ENCODE results near the gene LMBRD2.

LMBRD2 gene

DNA sequence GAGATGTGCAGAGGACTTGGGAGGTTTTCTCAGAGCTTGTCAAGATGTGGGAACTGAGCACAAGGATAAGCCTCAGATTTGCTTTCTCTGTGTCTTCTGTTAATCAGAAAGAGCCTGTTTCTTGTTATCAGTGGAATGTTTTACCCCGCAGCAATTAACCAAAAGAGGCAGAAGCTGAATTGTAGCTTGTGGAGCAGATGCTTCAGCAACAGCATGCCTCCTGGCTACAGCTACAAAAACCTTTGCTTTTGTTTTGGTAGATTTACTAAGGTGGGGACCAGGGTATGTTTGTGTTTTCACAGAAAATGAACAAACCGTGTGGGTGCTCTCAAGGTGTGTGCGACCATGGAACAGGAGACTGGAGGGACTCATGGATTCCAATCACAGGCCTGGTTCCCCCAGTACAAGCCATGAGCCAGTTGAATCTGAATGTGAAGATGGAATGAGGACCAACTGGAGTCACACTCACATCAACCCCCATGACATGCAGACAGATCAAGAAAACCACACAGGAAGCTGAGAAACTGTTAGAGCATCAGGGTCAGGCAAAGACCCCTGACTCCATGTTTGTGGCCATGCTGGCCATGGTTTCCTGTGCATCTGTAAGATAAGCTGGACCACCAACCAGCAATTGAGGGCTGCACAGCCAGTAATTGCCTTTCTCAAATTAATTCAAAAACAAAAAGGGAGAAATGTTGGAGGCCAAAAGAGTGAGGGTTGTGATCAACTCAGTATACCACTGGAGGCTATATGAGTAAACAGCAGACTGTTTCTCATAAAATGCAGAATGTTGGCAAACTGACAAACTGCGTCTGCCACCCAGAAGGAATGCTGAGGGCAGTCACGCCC lies 91.9 kb downstream of the LMBRD2 start:
- in situ Hi-C loops (cut with HindIII; ENCODE audit: low pct_ligation_motif_present, low pct_unique_long_range_greater_than_20kb, low sequenced_read_pairs), result no loop called here
- DNase-seq, result no peak

DNA sequence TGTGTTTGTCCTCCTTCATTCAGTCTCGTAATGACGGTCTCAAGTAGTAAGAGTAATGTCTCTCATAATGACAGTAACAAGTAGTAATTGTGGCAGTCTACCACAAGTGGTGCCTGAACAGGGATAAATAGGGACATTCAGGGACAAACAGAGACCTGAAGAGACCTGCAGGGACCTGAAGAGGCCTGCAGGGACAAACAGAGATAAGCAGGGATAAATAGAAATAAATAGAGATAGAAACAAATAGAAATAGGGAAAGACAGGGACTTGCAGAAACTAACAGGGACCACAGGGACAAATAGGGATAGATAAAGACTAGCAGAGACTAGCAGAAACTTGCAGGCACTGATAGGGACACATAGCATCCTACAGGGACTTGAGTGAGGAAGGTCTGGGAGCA lies 92.9 kb downstream of the LMBRD2 start:
- in situ Hi-C loops (cut with HindIII; ENCODE audit: low pct_ligation_motif_present, low pct_unique_long_range_greater_than_20kb, low sequenced_read_pairs), result no loop called here
- no peak for DNase-seq

- in situ Hi-C loops (cut with HindIII; ENCODE audit: low pct_ligation_motif_present, low pct_unique_long_range_greater_than_20kb, low sequenced_read_pairs), result no loop called here
- no peak for DNase-seq
These were observed 94.3 kb downstream of the LMBRD2 start for GRCh38 chr5:36057386-36057785.

DNA sequence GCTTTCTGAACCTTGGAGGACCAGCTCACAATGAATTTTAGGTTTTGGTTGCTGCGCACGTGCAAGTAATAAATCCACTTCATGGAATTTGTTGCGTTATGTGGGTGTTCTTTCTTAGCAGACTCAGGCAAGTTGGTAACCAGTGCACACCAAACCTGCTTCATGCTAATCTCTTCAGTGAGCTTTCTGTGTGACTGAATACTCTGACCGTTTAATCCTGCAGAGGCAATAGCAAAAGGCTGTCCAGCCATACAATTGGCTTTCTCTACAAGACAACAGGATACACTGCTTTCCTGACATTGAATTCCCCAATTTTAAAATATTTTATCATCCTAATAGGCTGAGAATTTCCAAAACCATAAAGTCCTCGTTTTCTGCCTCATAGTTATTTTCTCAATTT lies 95.3 kb downstream of the LMBRD2 start:
- in situ Hi-C loops (cut with HindIII; ENCODE audit: low pct_ligation_motif_present, low pct_unique_long_range_greater_than_20kb, low sequenced_read_pairs), result no loop called here
- no peak for DNase-seq

DNA sequence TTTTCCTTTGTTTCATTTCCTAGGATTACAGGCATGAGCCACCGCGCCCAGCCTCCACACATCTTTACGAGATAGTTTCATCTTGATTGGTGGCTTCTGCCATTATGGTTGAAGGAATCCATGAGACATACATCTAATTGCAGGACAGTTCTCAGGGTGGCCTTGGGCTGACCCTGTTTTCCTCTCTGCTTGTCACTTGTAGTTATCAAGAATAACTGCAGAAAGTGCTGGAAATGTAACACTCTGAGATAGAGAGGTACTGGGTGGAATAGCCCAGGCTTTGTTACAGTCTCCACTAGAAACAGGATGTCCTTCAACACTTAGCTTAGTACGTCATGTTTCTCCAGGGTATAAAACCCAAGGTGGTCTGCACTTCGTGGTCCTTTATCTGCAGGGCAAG lies 95.7 kb downstream of the LMBRD2 start:
- no peak for DNase-seq
- in situ Hi-C loops (cut with HindIII; ENCODE audit: low pct_ligation_motif_present, low pct_unique_long_range_greater_than_20kb, low sequenced_read_pairs), result no loop called here

- in situ Hi-C loops (cut with HindIII; ENCODE audit: low pct_ligation_motif_present, low pct_unique_long_range_greater_than_20kb, low sequenced_read_pairs), result no loop called here
- DNase-seq, result no peak
These were observed 97.0 kb downstream of the LMBRD2 start for GRCh38 chr5:36054647-36055046.

DNA sequence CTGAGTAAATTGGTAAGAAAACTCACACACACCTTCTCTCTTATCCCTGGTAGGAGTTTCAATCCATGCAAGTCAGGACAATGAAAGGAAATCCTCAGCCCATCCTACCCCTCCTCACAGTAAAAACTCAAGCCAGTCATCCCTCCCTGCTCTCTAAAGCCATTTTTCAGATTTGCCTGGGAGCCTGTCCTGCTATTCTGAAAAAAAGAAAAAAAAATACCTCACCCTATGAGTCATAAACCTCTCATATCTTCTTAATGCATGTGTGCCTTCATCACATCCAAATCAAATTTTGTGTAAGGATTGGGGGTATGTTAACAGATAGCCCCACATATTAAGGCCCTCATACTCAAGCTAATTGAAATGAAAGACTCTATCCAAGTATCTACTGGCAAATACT lies 99.1 kb downstream of the LMBRD2 start:
- DNase-seq, result no peak
- in situ Hi-C loops (cut with HindIII; ENCODE audit: low pct_ligation_motif_present, low pct_unique_long_range_greater_than_20kb, low sequenced_read_pairs), result no loop called here

- in situ Hi-C loops (cut with HindIII; ENCODE audit: low pct_ligation_motif_present, low pct_unique_long_range_greater_than_20kb, low sequenced_read_pairs), result no loop called here
These were observed 101.7 kb downstream of the LMBRD2 start for GRCh38 chr5:36049949-36050348.

More at GRCh38 chr5:36049949-36050348, 101.7 kb downstream of the LMBRD2 start:
- DNase-seq, result no peak
